COR-L47 (cell line): ENCODE data around the gene USP17L25.
"Not testable (repeated sequence)": the region's sequence is repeated elsewhere in the genome, so short reads cannot be mapped to it uniquely, and the experiment has no call there.

Experiments
- DNase-seq: peaks from one replicate; lab custom pipeline; 2025; lab: John Stamatoyannopoulos, UW

The USP17L25 gene

GRCh38 chr4:9329611-9330010 lies at the start of gene USP17L25:
TSS of gene USP17L25 (plus strand) at chr4:9329911. CDS start at chr4:9329911, 0 bp downstream.
- not testable (repeated sequence) for DNase-seq

- DNase-seq: not testable (repeated sequence)
These were observed 5.5 kb upstream of the USP17L25 start for GRCh38 chr4:9324191-9324590.

- DNase-seq: not testable (repeated sequence)
These were observed 4.8 kb upstream of the USP17L25 start, which contains the start of gene USP17L24 for GRCh38 chr4:9324865-9325264. TSS of gene USP17L24 (plus strand) at chr4:9325165. CDS start at chr4:9325165, 0 bp downstream.

- DNase-seq: not testable (repeated sequence)
These were observed 4.6 kb downstream of the USP17L25 start, which contains the start of gene USP17L26 for GRCh38 chr4:9334358-9334757. TSS of gene USP17L26 (plus strand) at chr4:9334658. CDS start at chr4:9334658, 0 bp downstream.

GRCh38 chr4:9339103-9339502 lies 9.4 kb downstream of the USP17L25 start, which contains the start of gene USP17L5:
TSS of gene USP17L5 (plus strand) at chr4:9339403. CDS start at chr4:9339403, 0 bp downstream.
- DNase-seq: not testable (repeated sequence)

GRCh38 chr4:9343848-9344247 lies 14.1 kb downstream of the USP17L25 start, which contains the start of gene USP17L27:
TSS of gene USP17L27 (plus strand) at chr4:9344148. CDS start at chr4:9344148, 0 bp downstream.
- not testable (repeated sequence) for DNase-seq

GRCh38 chr4:9348593-9348992 lies 18.9 kb downstream of the USP17L25 start, which contains the start of gene USP17L28:
TSS of gene USP17L28 (plus strand) at chr4:9348893. CDS start at chr4:9348893, 0 bp downstream.
- not testable (repeated sequence) for DNase-seq

GRCh38 chr4:9350866-9351265 lies 21.2 kb downstream of the USP17L25 start:
- DNase-seq: not testable (repeated sequence)

- not testable (repeated sequence) for DNase-seq
These were observed 23.6 kb downstream of the USP17L25 start, which contains the start of gene USP17L29 for GRCh38 chr4:9353338-9353737. TSS of gene USP17L29 (plus strand) at chr4:9353638. CDS start at chr4:9353638, 0 bp downstream.

GRCh38 chr4:9362829-9363228 lies 33.1 kb downstream of the USP17L25 start, which contains the start of gene USP17L30:
TSS of gene USP17L30 (plus strand) at chr4:9363129. CDS start at chr4:9363129, 0 bp downstream.
- not testable (repeated sequence) for DNase-seq

GRCh38 chr4:9379881-9380280 lies 50.2 kb downstream of the USP17L25 start:
- DNase-seq: not testable (repeated sequence)
